Measurements from ENCODE around the gene BPIFB4.

The BPIFB4 gene

DNA sequence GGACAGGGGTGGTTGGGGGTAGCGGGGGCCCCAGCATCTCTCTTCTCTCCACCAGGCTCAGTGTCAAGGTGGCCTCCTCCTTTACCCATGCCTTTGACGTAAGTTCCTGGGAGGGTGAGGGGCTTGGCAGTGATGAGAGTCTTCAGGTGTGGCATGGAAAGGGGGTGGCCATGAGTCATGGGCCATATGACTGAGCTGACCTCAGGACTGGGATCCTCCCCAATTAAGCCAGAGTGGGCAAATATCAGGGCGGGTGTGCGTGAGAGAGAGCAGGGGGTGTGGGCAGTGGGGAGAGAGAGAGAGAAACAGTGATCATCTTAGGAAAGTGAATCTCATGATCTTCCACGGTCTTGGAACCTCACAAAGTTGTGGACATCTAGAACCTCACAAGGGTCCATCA is 8.2 kb upstream of the BPIFB4 start:
- no peak overlapping the region for H3K4me3 ChIP-seq (ENCODE audit: low read length)
- no peak overlapping the region for H3K27ac ChIP-seq (ENCODE audit: low read length)
- DNase-seq (ENCODE audit: low read depth, low spot score), result no peak
- H3K9me3 ChIP-seq (ENCODE audit: control insufficient read depth, insufficient read depth, low read length), result no peaks in the 10 kb centered on the region
- WGBS (ENCODE audit: insufficient coverage, insufficient read length), result no CpG with 5 or more reads among the region's 5 CpGs
- no peaks in the 10 kb centered on the region; the same call in 1 of the 2 replicates for H3K4me1 ChIP-seq (ENCODE audit: control insufficient read depth, insufficient read depth, low read length)
- no peaks in the 10 kb centered on the region for H3K27me3 ChIP-seq (ENCODE audit: control insufficient read depth, insufficient read depth, low read length)
- H3K36me3 ChIP-seq (ENCODE audit: control insufficient read depth, insufficient read depth, low read length), result no peaks in the 10 kb centered on the region

DNA sequence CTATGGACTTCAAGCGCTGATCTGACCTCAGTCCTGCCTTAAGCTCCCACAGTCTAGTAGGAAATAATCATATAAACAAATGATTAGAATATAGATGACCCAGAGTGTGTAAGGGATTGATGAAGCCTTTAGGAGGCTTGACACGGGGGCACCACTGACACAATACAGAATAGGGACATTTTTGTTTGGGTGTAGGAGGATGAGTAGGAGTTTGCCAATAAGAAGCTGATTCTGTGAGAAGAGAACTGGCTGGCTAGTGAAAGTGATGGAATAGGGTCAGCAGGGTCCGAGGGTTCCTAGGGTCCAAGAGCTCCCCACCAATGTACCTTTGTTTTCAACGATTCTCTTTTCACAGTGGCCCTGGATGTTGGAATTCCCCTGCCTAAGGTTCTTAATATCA is 7.1 kb upstream of the BPIFB4 start:
- H3K27me3 ChIP-seq (ENCODE audit: control insufficient read depth, insufficient read depth, low read length), result no peaks in the 10 kb centered on the region
- WGBS (ENCODE audit: insufficient coverage, insufficient read length), result no CpG with 5 or more reads among the region's 4 CpGs

DNA sequence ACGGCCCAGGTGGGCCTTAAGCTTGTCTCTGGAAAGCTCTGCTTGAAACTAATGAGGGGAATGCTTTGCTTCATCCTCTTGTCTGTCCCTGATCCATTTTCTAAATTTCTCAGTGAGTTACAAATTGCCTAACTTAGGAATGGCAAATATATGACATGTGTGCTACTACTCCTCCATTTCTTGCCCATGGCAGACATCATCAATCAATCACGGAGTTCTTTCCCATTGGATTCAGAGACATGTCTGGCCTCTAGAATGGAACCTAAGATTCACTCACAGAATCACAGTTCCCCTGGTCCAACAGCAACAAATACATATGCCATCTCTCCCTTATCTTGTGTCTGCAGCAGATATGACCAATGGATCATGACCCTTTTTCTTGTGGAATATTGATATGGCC is 6.6 kb upstream of the BPIFB4 start:
- H3K27me3 ChIP-seq (ENCODE audit: control insufficient read depth, insufficient read depth, low read length), result no peaks in the 10 kb centered on the region
- no peak overlapping the region for H3K4me3 ChIP-seq (ENCODE audit: low read length)
- H3K27ac ChIP-seq (ENCODE audit: low read length), result no peak overlapping the region
- H3K9me3 ChIP-seq (ENCODE audit: control insufficient read depth, insufficient read depth, low read length), result no peaks in the 10 kb centered on the region
- no peak for DNase-seq (ENCODE audit: low read depth, low spot score)
- H3K4me1 ChIP-seq (ENCODE audit: control insufficient read depth, insufficient read depth, low read length), result no peaks in the 10 kb centered on the region; the same call in 1 of the 2 replicates
- WGBS (ENCODE audit: insufficient coverage, insufficient read length), result no CpG with 5 or more reads among the region's 2 CpGs
- no peaks in the 10 kb centered on the region for H3K36me3 ChIP-seq (ENCODE audit: control insufficient read depth, insufficient read depth, low read length)

More for the DNA sequence above, 7.1 kb upstream of the BPIFB4 start:
- no peaks in the 10 kb centered on the region; the same call in 1 of the 2 replicates for H3K4me1 ChIP-seq (ENCODE audit: control insufficient read depth, insufficient read depth, low read length)
- no peak for DNase-seq (ENCODE audit: low read depth, low spot score)
- no peaks in the 10 kb centered on the region for H3K36me3 ChIP-seq (ENCODE audit: control insufficient read depth, insufficient read depth, low read length)
- no peaks in the 10 kb centered on the region for H3K9me3 ChIP-seq (ENCODE audit: control insufficient read depth, insufficient read depth, low read length)
- H3K4me3 ChIP-seq (ENCODE audit: low read length), result no peak overlapping the region
- no peak overlapping the region for H3K27ac ChIP-seq (ENCODE audit: low read length)

DNA sequence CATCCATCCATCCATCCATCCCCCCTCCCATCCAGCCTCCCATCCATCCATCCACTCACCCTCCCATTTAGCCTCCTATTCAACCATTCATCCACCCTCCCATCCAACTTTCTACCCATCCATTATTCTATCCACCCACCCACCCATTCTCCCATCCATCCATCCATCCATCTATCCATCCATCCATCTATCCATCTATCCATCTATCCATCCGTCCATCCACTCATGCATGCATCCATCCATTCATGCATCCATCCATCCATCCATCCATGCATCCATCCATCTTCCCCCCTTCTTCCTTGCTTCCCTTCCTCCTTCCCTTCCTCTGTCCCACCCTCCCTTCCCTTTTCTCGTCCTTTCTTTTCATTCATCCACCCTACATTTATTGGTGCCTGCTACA is 4.8 kb upstream of the BPIFB4 start:
- H3K27ac ChIP-seq (ENCODE audit: low read length), result no peak overlapping the region
- no peak for DNase-seq (ENCODE audit: low read depth, low spot score)
- no peaks in the 10 kb centered on the region for H3K27me3 ChIP-seq (ENCODE audit: control insufficient read depth, insufficient read depth, low read length)
- WGBS (ENCODE audit: insufficient coverage, insufficient read length), result 100% methylated on average over 2 of the region's 2 CpGs
- H3K36me3 ChIP-seq (ENCODE audit: control insufficient read depth, insufficient read depth, low read length), result no peaks in the 10 kb centered on the region
- no peak overlapping the region for H3K4me3 ChIP-seq (ENCODE audit: low read length)
- H3K9me3 ChIP-seq (ENCODE audit: control insufficient read depth, insufficient read depth, low read length), result no peaks in the 10 kb centered on the region
- H3K4me1 ChIP-seq (ENCODE audit: control insufficient read depth, insufficient read depth, low read length), result no peaks in the 10 kb centered on the region; the same call in 1 of the 2 replicates

DNA sequence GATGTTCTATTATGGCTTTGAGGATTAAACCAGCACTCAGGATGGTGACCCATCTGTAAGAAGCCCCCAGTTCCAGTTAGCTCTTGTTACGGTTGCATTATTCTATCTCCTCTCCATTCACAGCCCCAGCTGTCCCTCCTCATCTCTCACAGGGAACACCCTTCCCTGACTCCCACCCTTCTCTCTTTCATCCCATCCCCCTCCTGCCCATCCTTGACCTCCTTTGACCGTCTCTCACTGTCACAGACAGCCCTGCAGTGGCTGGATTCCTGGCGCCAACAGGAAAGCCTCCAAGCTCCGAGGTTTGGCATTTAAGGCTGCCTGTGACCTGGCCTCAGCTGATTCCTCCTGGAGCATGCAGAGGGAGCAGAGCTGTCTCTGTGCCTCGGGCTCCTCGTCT is 4.2 kb upstream of the BPIFB4 start:
- Histone ChIP-seq H3K4me1 (ENCODE audit: control insufficient read depth, insufficient read depth, low read length) (no peaks in the 10 kb centered on the region), H3K9me3 (ENCODE audit: control insufficient read depth, insufficient read depth, low read length) (no peaks in the 10 kb centered on the region), H3K36me3 (ENCODE audit: control insufficient read depth, insufficient read depth, low read length) (no peaks in the 10 kb centered on the region), H3K4me3 (ENCODE audit: low read length) (no peak overlapping the region), H3K27ac (ENCODE audit: low read length) (no peak overlapping the region), H3K27me3 (ENCODE audit: control insufficient read depth, insufficient read depth, low read length) (no peaks in the 10 kb centered on the region)
- WGBS (ENCODE audit: insufficient coverage, insufficient read length), result no CpG with 5 or more reads among the region's 6 CpGs
- no peak for DNase-seq (ENCODE audit: low read depth, low spot score)

DNA sequence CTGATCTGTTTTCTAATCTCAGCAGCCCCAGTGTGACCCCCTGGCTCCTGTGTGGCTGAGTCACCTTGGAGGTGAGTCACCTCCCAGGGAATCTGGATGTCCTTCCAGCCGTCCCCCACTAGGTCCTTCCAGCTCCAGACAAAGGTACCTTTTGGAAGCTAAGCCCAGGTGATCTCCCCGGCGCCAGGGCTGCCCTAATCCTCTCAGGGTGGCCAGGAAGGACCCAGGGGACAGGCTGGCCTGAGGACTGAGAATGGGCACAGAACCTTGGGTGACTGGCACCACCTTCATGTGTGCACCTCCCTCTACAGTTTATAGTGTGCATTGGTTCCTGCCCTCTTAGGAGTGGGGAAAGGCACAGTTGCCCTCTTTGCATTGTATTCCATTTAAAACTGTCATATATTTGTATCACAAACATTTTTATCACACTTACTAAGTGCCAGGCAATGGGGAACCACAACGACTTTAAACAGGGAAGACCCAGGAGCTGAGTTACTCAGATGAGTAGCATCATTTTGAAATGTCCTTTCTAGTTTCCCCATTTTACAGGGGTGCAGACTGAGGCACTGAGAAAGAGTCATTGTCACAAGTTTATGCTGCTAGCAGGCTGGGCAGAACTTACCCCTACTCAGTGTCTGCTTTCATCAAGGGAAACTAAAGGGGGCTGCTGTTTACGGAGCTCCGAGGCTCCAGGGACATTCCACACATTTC is 2.6 kb upstream of the BPIFB4 start:
- no peak for DNase-seq (ENCODE audit: low read depth, low spot score)
- no peaks in the 10 kb centered on the region for H3K4me1 ChIP-seq (ENCODE audit: control insufficient read depth, insufficient read depth, low read length)
- H3K36me3 ChIP-seq (ENCODE audit: control insufficient read depth, insufficient read depth, low read length), result no peaks in the 10 kb centered on the region
- no peak overlapping the region for H3K4me3 ChIP-seq (ENCODE audit: low read length)
- no peaks in the 10 kb centered on the region for H3K9me3 ChIP-seq (ENCODE audit: control insufficient read depth, insufficient read depth, low read length)
- H3K27ac ChIP-seq (ENCODE audit: low read length), result no peak overlapping the region
- no peaks in the 10 kb centered on the region for H3K27me3 ChIP-seq (ENCODE audit: control insufficient read depth, insufficient read depth, low read length)
- WGBS (ENCODE audit: insufficient coverage, insufficient read length), result no CpG with 5 or more reads among the region's 6 CpGs

DNA sequence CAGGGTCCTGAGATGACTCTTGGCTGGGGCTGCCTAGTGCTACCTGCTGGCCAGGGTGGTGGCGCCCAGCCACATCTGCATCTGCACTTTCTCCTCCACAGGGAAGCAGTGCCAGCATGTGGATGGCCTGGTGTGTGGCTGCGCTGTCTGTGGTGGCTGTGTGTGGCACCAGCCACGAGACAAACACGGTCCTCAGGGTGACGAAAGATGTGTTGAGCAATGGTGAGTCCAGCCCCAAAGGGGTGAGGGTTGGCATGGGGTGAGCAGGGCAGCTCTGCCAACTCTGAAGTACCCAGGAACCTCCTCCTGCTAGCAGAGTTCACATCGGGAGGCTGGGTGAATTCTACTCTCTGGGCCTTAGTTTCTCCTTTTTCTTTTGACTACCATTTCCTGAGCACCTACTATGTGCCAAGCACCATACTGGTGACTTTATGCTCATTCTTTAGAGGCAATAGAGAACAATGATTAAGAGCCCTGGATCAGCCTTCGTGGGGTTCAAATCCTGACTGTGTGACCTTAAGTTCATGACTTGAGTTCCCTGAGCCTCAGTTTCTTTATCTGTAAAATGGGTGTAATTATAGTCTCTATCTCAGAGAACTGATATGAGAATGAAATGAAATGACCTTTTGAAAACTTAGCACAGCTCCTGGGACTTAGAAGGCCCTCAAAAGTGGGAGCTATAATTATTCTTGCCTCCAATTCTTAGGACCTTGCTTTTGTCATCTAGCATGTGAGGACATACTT is 2.1 kb downstream of the BPIFB4 start:
- Histone ChIP-seq H3K4me3 (ENCODE audit: low read length) (no peak overlapping the region), H3K4me1 (ENCODE audit: control insufficient read depth, insufficient read depth, low read length) (no peaks in the 10 kb centered on the region), H3K27ac (ENCODE audit: low read length) (no peak overlapping the region), H3K36me3 (ENCODE audit: control insufficient read depth, insufficient read depth, low read length) (no peaks in the 10 kb centered on the region), H3K9me3 (ENCODE audit: control insufficient read depth, insufficient read depth, low read length) (no peaks in the 10 kb centered on the region), H3K27me3 (ENCODE audit: control insufficient read depth, insufficient read depth, low read length) (no peaks in the 10 kb centered on the region)
- WGBS (ENCODE audit: insufficient coverage, insufficient read length), result no CpG with 5 or more reads among the region's 7 CpGs
- DNase-seq (ENCODE audit: low read depth, low spot score), result no peak

DNA sequence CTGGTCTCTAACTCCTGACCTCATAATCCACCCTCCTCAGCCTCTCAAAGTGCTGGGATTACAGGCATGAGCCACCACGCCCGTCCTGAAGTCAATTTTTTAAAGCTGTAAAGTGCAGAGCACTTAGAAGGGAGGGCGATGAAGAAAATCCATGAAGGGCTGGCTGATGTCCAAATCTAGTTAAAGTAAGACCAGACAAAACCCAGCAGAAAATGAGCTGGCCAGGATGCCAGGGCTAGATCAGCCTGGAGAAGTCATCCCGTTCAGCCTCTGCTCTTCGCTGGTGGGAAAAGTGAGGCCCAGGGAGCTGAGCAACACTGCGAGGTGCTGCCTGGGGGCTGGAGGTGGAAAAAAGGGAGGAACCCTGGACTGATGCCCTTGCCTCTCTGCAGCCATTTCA is 3.1 kb downstream of the BPIFB4 start:
- H3K36me3 ChIP-seq (ENCODE audit: control insufficient read depth, insufficient read depth, low read length), result no peaks in the 10 kb centered on the region
- H3K4me3 ChIP-seq (ENCODE audit: low read length), result no peak overlapping the region
- H3K4me1 ChIP-seq (ENCODE audit: control insufficient read depth, insufficient read depth, low read length), result no peaks in the 10 kb centered on the region
- WGBS (ENCODE audit: insufficient coverage, insufficient read length), result no CpG with 5 or more reads among the region's 6 CpGs
- no peaks in the 10 kb centered on the region for H3K9me3 ChIP-seq (ENCODE audit: control insufficient read depth, insufficient read depth, low read length)
- H3K27me3 ChIP-seq (ENCODE audit: control insufficient read depth, insufficient read depth, low read length), result no peaks in the 10 kb centered on the region
- H3K27ac ChIP-seq (ENCODE audit: low read length), result no peak overlapping the region
- no peak for DNase-seq (ENCODE audit: low read depth, low spot score)

DNA sequence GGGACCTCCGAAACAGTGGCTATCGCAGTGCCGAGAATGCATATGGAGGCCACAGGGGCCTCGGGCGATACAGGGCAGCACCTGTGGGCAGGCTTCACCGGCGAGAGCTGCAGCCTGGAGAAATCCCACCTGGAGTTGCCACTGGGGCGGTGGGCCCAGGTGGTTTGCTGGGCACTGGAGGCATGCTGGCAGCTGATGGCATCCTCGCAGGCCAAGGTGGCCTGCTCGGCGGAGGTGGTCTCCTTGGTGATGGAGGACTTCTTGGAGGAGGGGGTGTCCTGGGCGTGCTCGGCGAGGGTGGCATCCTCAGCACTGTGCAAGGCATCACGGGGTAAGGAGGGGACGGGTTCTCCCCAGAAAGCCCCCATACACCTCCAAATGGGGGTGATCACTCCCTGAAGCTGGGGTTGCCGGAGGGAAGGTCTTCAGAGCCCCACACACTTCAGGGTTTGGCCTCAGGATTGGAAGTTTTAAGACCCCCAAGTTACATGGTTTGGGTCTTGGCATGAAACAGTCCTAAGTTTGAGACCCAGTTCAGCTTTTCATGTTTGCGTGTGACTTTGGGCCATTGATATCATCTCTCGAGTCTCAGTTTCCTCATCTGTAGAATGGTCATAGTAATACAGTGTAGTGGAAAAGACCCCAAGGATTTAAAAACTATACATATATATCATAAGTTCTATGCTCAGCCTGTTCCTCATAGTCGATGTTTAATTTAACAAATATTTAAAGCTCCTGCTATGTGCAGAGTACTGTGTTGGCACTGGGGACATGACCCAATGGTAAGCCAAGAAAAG is 4.3 kb downstream of the BPIFB4 start:
- WGBS (ENCODE audit: insufficient coverage, insufficient read length), result no CpG with 5 or more reads among the region's 20 CpGs
- H3K9me3 ChIP-seq (ENCODE audit: control insufficient read depth, insufficient read depth, low read length), result no peaks in the 10 kb centered on the region
- no peaks in the 10 kb centered on the region for H3K4me1 ChIP-seq (ENCODE audit: control insufficient read depth, insufficient read depth, low read length)
- no peak for DNase-seq (ENCODE audit: low read depth, low spot score)
- H3K27me3 ChIP-seq (ENCODE audit: control insufficient read depth, insufficient read depth, low read length), result no peaks in the 10 kb centered on the region
- no peak overlapping the region for H3K4me3 ChIP-seq (ENCODE audit: low read length)
- no peaks in the 10 kb centered on the region for H3K36me3 ChIP-seq (ENCODE audit: control insufficient read depth, insufficient read depth, low read length)
- no peak overlapping the region for H3K27ac ChIP-seq (ENCODE audit: low read length)

DNA sequence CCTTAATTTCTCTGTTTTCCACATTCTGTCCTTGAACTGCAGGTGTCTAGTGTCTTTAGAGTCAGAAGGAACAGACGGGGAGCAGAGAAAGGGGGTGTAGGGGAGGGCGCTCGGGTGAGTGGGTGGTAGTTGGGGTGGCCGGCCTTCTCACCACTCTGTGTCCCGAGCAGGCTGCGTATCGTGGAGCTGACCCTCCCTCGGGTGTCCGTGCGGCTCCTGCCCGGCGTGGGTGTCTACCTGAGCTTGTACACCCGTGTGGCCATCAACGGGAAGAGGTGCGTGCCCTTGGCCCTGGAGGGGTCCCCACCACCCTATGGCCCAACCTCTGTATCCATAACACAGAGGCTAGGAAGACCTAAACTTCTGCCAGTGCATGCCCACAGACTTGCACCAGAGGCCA is 5.3 kb downstream of the BPIFB4 start:
- Histone ChIP-seq H3K36me3 (ENCODE audit: control insufficient read depth, insufficient read depth, low read length) (no peaks in the 10 kb centered on the region), H3K9me3 (ENCODE audit: control insufficient read depth, insufficient read depth, low read length) (no peaks in the 10 kb centered on the region), H3K27me3 (ENCODE audit: control insufficient read depth, insufficient read depth, low read length) (no peaks in the 10 kb centered on the region), H3K4me3 (ENCODE audit: low read length) (no peak overlapping the region), H3K27ac (ENCODE audit: low read length) (no peak overlapping the region), H3K4me1 (ENCODE audit: control insufficient read depth, insufficient read depth, low read length) (no peaks in the 10 kb centered on the region)
- DNase-seq (ENCODE audit: low read depth, low spot score), result no peak
- WGBS (ENCODE audit: insufficient coverage, insufficient read length), result no CpG with 5 or more reads among the region's 15 CpGs
